Measurements from ENCODE around the gene TGFBR3.

- TF ChIP-seq SP3 (tag by site-specific recombination; IDR thresholded peaks at IDR 0.05), result no peak
- TF ChIP-seq, protein P1, sequence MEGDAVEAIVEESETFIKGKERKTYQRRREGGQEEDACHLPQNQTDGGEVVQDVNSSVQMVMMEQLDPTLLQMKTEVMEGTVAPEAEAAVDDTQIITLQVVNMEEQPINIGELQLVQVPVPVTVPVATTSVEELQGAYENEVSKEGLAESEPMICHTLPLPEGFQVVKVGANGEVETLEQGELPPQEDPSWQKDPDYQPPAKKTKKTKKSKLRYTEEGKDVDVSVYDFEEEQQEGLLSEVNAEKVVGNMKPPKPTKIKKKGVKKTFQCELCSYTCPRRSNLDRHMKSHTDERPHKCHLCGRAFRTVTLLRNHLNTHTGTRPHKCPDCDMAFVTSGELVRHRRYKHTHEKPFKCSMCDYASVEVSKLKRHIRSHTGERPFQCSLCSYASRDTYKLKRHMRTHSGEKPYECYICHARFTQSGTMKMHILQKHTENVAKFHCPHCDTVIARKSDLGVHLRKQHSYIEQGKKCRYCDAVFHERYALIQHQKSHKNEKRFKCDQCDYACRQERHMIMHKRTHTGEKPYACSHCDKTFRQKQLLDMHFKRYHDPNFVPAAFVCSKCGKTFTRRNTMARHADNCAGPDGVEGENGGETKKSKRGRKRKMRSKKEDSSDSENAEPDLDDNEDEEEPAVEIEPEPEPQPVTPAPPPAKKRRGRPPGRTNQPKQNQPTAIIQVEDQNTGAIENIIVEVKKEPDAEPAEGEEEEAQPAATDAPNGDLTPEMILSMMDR (tag by site-specific recombination; IDR thresholded peaks at IDR 0.05), result no peak
- TF ChIP-seq ZNF768 (tag by site-specific recombination; IDR thresholded peaks at IDR 0.05), result no peak
- no peak for TF ChIP-seq ZNF580 (tag by site-specific recombination; IDR thresholded peaks at IDR 0.05)
- no peak for TF ChIP-seq ZNF404 (tag by site-specific recombination; IDR thresholded peaks at IDR 0.05)
- TF ChIP-seq, protein P2, sequence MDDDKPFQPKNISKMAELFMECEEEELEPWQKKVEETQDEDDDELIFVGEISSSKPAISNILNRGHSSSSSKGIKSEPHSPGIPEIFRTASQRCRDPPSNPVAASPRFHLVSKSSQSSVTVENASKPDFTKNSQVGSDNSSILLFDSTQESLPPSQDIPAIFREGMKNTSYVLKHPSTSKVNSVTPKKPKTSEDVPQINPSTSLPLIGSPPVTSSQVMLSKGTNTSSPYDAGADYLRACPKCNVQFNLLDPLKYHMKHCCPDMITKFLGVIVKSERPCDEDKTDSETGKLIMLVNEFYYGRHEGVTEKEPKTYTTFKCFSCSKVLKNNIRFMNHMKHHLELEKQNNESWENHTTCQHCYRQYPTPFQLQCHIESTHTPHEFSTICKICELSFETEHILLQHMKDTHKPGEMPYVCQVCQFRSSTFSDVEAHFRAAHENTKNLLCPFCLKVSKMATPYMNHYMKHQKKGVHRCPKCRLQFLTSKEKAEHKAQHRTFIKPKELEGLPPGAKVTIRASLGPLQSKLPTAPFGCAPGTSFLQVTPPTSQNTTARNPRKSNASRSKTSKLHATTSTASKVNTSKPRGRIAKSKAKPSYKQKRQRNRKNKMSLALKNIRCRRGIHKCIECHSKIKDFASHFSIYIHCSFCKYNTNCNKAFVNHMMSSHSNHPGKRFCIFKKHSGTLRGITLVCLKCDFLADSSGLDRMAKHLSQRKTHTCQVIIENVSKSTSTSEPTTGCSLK (tag by site-specific recombination; IDR thresholded peaks at IDR 0.05), result no peak
These were observed 178.6 kb downstream of the TGFBR3 start for GRCh38 chr1:91707114-91707889.
